ENCODE measurements around the gene CLIP3. TPM values are rescaled to one million over a fixed set of nuclear protein-coding genes. Genes with fewer than 3 reads are reported as not detected.
"Not testable (repeated sequence)": the region's sequence is repeated elsewhere in the genome, so short reads cannot be mapped to it uniquely, and the experiment has no call there.

The CLIP3 gene
- total and polyA plus RNA-seq, 8 donors = 5.8 to 33.0 (median 27.5) TPM

DNA sequence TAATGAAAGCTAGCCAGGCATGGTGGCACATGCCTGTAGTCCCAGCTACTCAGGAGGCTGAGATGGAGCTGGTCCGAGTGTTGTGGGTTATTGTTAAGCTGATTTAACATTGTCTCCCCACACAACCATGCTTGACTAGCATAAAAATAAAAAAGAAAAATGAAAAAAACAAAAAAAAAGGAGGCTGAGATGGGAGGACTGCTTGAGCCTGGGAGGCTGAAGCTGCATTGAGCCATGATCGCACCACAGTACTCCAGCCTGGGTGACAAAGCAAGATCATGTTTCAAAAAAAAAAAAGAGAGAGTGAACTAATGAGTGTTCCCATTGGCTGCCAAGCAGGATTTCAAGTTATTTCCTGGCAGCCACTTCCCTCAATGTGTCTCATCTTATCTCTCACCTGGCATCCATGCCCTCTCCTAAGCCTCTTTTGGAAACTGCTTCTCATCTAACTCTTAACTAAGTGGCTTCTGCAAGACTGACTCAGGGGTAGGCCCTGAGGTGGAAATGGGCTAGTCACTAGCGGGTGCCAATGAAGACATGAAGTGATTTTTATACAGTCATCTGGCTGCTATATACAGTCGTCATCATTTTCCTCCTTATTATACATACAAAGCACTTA, 16.5 kb upstream of the CLIP3 start:
- H3K36me3 ChIP-seq = no peaks in the 10 kb centered on the region
- H3K4me3 ChIP-seq = no peak overlapping the region
- peaks cover 0 to 16% of the 10 kb centered on the region in 2 donors for H3K4me1 ChIP-seq
- H3K27ac ChIP-seq = no peak overlapping the region
- ATAC-seq = no peak
- no peaks in the 10 kb centered on the region for H3K9me3 ChIP-seq
- TF ChIP-seq, protein P1, sequence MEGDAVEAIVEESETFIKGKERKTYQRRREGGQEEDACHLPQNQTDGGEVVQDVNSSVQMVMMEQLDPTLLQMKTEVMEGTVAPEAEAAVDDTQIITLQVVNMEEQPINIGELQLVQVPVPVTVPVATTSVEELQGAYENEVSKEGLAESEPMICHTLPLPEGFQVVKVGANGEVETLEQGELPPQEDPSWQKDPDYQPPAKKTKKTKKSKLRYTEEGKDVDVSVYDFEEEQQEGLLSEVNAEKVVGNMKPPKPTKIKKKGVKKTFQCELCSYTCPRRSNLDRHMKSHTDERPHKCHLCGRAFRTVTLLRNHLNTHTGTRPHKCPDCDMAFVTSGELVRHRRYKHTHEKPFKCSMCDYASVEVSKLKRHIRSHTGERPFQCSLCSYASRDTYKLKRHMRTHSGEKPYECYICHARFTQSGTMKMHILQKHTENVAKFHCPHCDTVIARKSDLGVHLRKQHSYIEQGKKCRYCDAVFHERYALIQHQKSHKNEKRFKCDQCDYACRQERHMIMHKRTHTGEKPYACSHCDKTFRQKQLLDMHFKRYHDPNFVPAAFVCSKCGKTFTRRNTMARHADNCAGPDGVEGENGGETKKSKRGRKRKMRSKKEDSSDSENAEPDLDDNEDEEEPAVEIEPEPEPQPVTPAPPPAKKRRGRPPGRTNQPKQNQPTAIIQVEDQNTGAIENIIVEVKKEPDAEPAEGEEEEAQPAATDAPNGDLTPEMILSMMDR (IDR thresholded peaks at IDR 0.05) = no peak
- intact Hi-C loops (cut with DNase I) = no loop called here
- no peak for DNase-seq
- H3K27me3 ChIP-seq = no peaks in the 10 kb centered on the region

DNA sequence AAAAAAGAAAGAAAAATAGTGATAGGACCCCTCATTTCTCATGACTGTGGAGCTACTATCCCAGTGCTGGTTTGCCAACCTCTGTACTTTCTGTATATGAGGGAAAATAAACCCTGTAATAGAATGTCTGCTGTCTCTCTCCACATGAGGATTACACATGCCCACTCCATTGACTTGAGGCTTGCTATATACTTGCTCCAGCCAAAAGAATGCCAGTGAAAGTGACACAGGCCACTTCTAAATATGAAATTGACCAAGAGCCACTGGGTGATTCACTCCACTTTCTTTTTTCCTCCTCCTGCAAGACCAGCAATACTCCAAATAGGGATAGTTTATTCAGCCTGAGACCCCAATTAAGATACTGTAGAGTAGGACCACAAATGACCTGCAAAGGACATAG, 15.2 kb upstream of the CLIP3 start:
- no peak overlapping the region for H3K27ac ChIP-seq

DNA sequence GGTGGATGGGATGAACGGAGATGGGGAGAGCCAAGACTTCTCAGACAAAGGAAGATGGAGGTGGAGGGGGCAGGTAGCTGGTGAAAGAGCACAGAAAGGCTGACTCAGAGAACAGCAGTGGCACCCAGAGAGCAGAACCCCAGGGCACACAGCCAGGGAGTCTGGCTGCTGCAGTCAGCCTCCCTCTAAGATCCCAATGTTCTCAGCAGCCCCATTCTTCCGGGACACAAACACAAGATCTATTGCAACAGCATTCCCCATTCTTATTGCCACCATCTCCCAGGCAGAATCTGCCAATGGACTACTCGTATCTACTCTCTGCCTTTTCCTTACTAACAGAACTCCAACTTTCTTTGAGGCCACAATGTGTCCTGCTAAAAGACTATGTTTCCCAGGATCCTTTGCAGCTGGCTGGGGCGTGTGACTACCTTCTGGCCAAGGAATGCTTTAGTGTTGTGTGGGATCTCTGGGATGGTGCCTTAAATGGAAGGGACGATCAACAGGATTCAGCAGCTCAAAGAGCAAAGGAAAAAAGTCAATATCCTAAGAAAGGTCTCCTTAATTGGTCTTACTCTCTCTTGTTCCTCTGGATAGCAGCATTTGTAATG, 13.9 kb upstream of the CLIP3 start:
- Histone ChIP-seq H3K4me3 (no peak overlapping the region), H3K36me3 (no peaks in the 10 kb centered on the region), H3K4me1 (peaks cover 0 to 6% of the 10 kb centered on the region in 2 donors), H3K27ac (no peak overlapping the region), H3K27me3 (no peaks in the 10 kb centered on the region), H3K9me3 (no peaks in the 10 kb centered on the region)
- TF ChIP-seq, protein P1 (IDR thresholded peaks at IDR 0.05) = no peak
- intact Hi-C loops (cut with DNase I) = no loop called here
- ATAC-seq (no peak), DNase-seq (no peak)

More for the DNA sequence above, 15.2 kb upstream of the CLIP3 start:
- no peak for DNase-seq
- TF ChIP-seq, protein P1 (IDR thresholded peaks at IDR 0.05) = no peak
- ATAC-seq = no peak
- Histone ChIP-seq H3K27me3 (no peaks in the 10 kb centered on the region), H3K4me3 (no peak overlapping the region), H3K4me1 (peaks cover 0 to 8% of the 10 kb centered on the region in 2 donors), H3K36me3 (no peaks in the 10 kb centered on the region), H3K9me3 (no peaks in the 10 kb centered on the region)
- intact Hi-C loops (cut with DNase I) = no loop called here

DNA sequence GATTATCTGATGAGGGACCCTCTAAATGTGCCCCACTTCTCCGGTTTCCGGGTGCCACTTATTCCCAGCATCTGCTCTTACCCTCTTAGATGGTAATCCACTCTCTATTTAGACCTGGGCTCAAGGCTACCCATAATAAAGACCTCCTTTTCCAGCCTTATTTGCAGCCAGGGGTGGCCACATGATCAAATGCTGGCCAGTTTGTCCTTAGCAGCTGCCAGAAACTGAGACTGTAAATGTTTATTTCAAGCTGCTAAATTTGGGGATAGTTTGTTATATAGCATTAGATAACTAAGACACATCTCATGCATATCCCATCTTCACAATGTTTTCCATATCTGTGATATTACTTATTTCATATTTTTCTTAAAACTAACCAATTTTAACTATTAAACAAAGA, 11.3 kb upstream of the CLIP3 start:
- Histone ChIP-seq H3K27me3 (no peaks in the 10 kb centered on the region), H3K9me3 (no peaks in the 10 kb centered on the region), H3K27ac (no peak overlapping the region), H3K36me3 (peaks cover 0 to 5% of the 10 kb centered on the region in 2 donors), H3K4me3 (no peak overlapping the region), H3K4me1 (peaks cover 0 to 6% of the 10 kb centered on the region in 2 donors)
- DNase-seq (no peak), ATAC-seq (no peak)
- intact Hi-C loops (cut with DNase I) = no loop called here
- TF ChIP-seq, protein P1 (IDR thresholded peaks at IDR 0.05) = no peak

DNA sequence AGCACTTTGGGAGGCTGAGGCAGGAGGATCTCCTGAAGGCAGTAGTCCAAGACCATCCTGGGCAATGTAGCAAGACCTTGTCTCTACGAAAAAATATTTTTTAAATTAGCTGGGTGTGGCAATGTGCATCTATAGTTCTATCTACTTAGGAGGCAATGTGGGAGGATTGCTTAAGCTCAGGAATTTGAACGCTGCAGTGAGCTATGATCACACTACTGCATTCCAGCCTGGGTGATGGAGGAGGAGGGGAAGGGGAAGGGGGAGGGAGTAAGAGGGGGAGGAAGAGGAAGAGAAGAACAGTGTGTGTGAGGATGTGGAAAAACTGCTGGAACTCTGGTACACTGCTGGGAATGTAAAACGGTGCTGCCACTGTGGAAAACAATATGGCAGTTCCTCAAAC, 9.2 kb upstream of the CLIP3 start:
- no peaks in the 10 kb centered on the region for H3K9me3 ChIP-seq
- peak; percentile 90 for ATAC-seq
- peaks cover 0 to 16% of the 10 kb centered on the region in 2 donors for H3K36me3 ChIP-seq
- intact Hi-C loops (cut with DNase I) = no loop called here
- no peak for DNase-seq
- no peak overlapping the region for H3K4me3 ChIP-seq
- H3K27ac ChIP-seq = peak overlapping the region in 1 of 2 donors; percentile 30
- no peaks in the 10 kb centered on the region for H3K27me3 ChIP-seq
- TF ChIP-seq, protein P1 (IDR thresholded peaks at IDR 0.05) = no peak
- peaks cover 0 to 6% of the 10 kb centered on the region in 2 donors for H3K4me1 ChIP-seq

DNA sequence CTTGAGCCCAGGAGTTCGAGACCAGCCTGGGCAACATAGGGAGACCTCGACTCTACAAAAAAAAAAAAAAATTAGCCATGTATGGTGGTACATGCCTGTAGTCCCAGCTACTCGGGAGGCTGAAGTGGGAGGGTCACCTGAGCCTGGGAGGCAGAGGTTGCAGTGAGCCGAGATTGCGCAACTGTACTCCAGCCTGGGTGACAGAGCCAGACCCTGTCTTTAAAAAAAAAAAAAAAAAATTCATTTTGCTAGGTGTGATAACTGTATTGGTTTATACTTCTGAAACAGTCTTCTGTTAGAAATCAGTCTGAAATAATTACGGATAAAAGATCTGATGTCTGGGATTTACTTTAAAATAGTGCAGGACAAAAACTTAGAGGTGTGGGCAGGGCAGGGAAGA, 8.4 kb upstream of the CLIP3 start:
- peaks cover 0 to 16% of the 10 kb centered on the region in 2 donors for H3K36me3 ChIP-seq
- ATAC-seq = peak; percentile 23
- H3K4me1 ChIP-seq; H3K9me3 ChIP-seq; H3K27ac ChIP-seq; H3K27me3 ChIP-seq; DNase-seq; H3K4me3 ChIP-seq; intact Hi-C loops (cut with DNase I): not testable (repeated sequence)

All from left lung (tissue), 10 donors.